ENCODE measurements around the gene BRME1. TPM values are rescaled to one million over a fixed set of nuclear protein-coding genes. Genes with fewer than 3 reads are reported as not detected.

The BRME1 gene
- total RNA-seq, 2 donors from 2014 or later, result 3.7 to 4.0 TPM

DNA sequence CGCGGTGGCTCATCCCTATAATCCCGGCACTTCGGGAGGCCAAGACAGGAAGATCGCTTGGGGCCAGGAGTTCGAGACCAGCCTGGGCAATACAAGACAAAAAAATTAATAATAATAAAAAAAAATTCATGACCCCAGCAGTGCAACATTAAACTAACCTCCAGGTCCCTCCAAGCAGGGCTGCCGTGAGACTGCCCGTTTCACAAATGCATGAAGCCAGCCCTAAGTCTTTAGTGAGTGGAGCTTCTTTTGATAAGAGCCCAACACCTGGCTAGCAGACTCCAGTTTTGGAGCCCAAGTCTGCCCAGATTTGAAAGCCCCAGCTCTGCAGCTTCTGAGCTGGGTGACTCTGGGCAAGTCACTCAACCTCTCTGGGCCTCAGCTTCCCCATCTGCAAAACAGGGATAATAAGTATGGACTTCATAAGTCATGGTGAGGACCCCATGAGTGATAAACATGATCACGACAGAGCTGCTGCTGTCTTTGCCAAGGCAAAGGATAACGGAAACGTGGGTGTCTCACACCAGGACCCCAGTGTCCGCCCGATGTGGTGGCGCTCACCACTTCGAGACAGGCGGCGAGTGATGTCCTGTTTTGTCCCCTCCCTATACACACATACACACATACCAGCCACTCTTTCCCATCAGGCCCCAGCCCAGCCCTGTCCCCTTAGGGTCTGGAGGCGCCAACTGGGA is 67.3 kb downstream of the BRME1 start:
- no peaks in the 10 kb centered on the region for H3K9me3 Mint-ChIP-seq
- DNase-seq (ENCODE audit: low spot score) (no peak), ATAC-seq (no peak)
- peak overlapping the region; percentile 87 for H3K4me3 Mint-ChIP-seq
- H3K36me3 Mint-ChIP-seq, result no peaks in the 10 kb centered on the region
- peaks cover 36% of the 10 kb centered on the region in 2 donors for H3K4me1 Mint-ChIP-seq (ENCODE audit: low read depth in 2 of 2)
- H3K27ac Mint-ChIP-seq, result peak overlapping the region; percentile 98 to 100
- no peaks in the 10 kb centered on the region for H3K27me3 Mint-ChIP-seq

GRCh38 chr19:13835791-13836723 is 69.9 kb downstream of the BRME1 start:
- no peaks in the 10 kb centered on the region for H3K9me3 Mint-ChIP-seq
- H3K4me3 Mint-ChIP-seq, result peak overlapping the region; percentile 87
- H3K27me3 Mint-ChIP-seq, result no peaks in the 10 kb centered on the region
- no peaks in the 10 kb centered on the region for H3K36me3 Mint-ChIP-seq
- peaks cover 45 to 47% of the 10 kb centered on the region in 2 donors for H3K4me1 Mint-ChIP-seq (ENCODE audit: low read depth in 2 of 2)
- H3K27ac Mint-ChIP-seq, result peak overlapping the region; percentile 98 to 100
- peak; percentile 72 for DNase-seq (ENCODE audit: low spot score)
- ATAC-seq, result no peak

DNA sequence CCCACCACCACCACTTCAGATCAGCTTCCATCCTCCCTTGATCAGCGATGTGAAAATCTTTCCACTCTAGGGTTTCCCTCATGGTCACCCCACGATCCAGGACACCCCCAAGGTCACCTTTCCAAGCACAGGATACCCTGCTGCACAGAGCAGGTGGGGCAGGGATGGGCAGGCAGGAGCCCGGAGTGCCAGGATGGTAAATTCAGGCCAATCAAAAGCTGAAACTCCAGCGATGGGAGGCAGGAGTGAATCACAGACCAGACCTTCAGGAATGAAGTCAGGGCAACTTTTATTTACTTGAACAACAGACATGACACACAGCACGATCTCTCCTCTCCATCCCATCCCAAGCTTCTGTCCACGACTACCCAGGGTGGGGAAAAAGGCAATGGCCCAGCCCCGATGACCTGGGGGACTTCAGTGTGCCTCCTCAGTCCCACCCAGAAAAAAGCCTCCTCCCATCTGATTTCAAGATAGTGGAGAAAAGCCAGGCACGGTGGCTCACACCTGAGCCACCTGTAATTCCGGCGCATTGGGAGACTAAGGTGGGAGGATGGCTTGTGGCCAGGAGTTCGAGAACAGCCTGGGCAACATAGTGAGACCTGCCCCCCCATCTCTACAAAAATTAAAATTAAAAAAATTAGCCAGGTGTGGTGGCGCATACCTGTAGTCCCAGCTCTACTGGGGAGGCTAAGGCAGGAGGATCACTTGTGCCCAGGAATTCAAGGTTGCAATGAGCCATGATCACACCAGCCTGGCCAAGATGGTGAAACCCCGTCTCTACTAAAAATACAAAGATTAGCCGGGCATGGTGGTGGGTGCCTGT is 71.5 kb downstream of the BRME1 start:
- H3K27ac Mint-ChIP-seq, result peak overlapping the region; percentile 98 to 100
- no peak for ATAC-seq
- DNase-seq (ENCODE audit: low spot score), result no peak
- no peaks in the 10 kb centered on the region for H3K36me3 Mint-ChIP-seq
- H3K27me3 Mint-ChIP-seq, result no peaks in the 10 kb centered on the region
- H3K4me1 Mint-ChIP-seq (ENCODE audit: low read depth in 2 of 2), result peaks cover 36 to 38% of the 10 kb centered on the region in 2 donors
- H3K9me3 Mint-ChIP-seq, result no peaks in the 10 kb centered on the region
- peak overlapping the region; percentile 83 for H3K4me3 Mint-ChIP-seq

GRCh38 chr19:13833330-13834243 is 72.3 kb downstream of the BRME1 start:
- peak; percentile 79 to 88 for ATAC-seq

More at GRCh38 chr19:13833330-13834243, 72.3 kb downstream of the BRME1 start:
- H3K27me3 Mint-ChIP-seq, result no peaks in the 10 kb centered on the region
- peaks cover 31 to 38% of the 10 kb centered on the region in 2 donors for H3K4me1 Mint-ChIP-seq (ENCODE audit: low read depth in 2 of 2)
- no peaks in the 10 kb centered on the region for H3K9me3 Mint-ChIP-seq
- no peaks in the 10 kb centered on the region for H3K36me3 Mint-ChIP-seq
- DNase-seq (ENCODE audit: low spot score), result peak; percentile 91
- H3K4me3 Mint-ChIP-seq, result peak overlapping the region; percentile 83
- H3K27ac Mint-ChIP-seq, result peak overlapping the region; percentile 98 to 100

Other genes starting within 250 kb of the BRME1 start
- gene MRI1, start 141.6 kb downstream of the BRME1 start, total RNA-seq, result 10 to 100 TPM; 29.1 to 70.0 TPM
- 10 to 100 TPM; 53.0 to 83.6 TPM for gene C19orf53, start 131.7 kb downstream of the BRME1 start, total RNA-seq
- gene ZSWIM4, start 110.7 kb downstream of the BRME1 start, total RNA-seq, result 1 to 10 TPM; 8.3 to 9.7 TPM
- under 1 TPM in 1 of 2 donors, not detected in 1; 0.95 TPM for gene NANOS3, start 29.0 kb downstream of the BRME1 start, total RNA-seq
- 10 to 100 TPM; 33.2 to 41.3 TPM for gene CC2D1A, start 84 bp upstream of the BRME1 start, total RNA-seq
- gene PODNL1, start 32.3 kb upstream of the BRME1 start, total RNA-seq, result under 1 TPM in 1 of 2 donors, not detected in 1; 0.70 TPM
- 100 to 1,000 TPM in 1 of 2 donors, 10 to 100 TPM in 1; 62.0 to 107 TPM for gene DCAF15, start 46.4 kb upstream of the BRME1 start, total RNA-seq
- 10 to 100 TPM; 13.4 to 16.4 TPM for gene RFX1, start 100.2 kb upstream of the BRME1 start, total RNA-seq
- gene RLN3, start 122.0 kb upstream of the BRME1 start, total RNA-seq, result not detected
- gene IL27RA, start 125.6 kb upstream of the BRME1 start, total RNA-seq, result 10 to 100 TPM; 34.9 to 44.0 TPM
- not detected for gene PALM3, start 156.0 kb upstream of the BRME1 start, total RNA-seq
- under 1 TPM; 0.31 to 0.59 TPM for gene MISP3, start 166.7 kb upstream of the BRME1 start, total RNA-seq
- gene C19orf67, start 179.7 kb upstream of the BRME1 start, total RNA-seq, result not detected
- 10 to 100 TPM; 45.5 to 54.6 TPM for gene SAMD1, start 184.6 kb upstream of the BRME1 start, total RNA-seq
- 10 to 100 TPM; 61.6 to 80.0 TPM for gene PRKACA, start 211.6 kb upstream of the BRME1 start, total RNA-seq
- gene ASF1B, start 230.5 kb upstream of the BRME1 start, total RNA-seq, result 10 to 100 TPM; 48.2 to 89.3 TPM

Data from natural killer cell treated with Interleukin-12 subunit alpha and Interleukin-12 subunit beta and Interleukin-15 and Interleukin-18, amount 100 ng/mL, for 72 hours (primary cell).